Skeletal muscle satellite cell (primary cell): ENCODE results near the gene EXOC7. TPM values are rescaled to one million over a fixed set of nuclear protein-coding genes. Genes with fewer than 3 reads are reported as not detected.
A peak's percentile ranks its signal among the peaks of the same experiment; 100 is the strongest.

ENCODE experiments used
- H3K27me3 ChIP-seq: 2 replicates; pipeline ENCODE4 v1.7.0; 2013; ENCODE audit warnings: low read length; ENCODE audit not compliant: control insufficient read depth, insufficient read depth
- H3K36me3 ChIP-seq: 2 replicates; pipeline ENCODE4 v1.7.0; 2013; ENCODE audit warnings: mild to moderate bottlenecking, control low read depth, low read length; ENCODE audit not compliant: insufficient read depth
- H3K4me1 ChIP-seq: 2 replicates; pipeline ENCODE4 v1.7.0; 2013; ENCODE audit warnings: low read length; ENCODE audit not compliant: control insufficient read depth, insufficient read depth
- H3K4me2 ChIP-seq: 2 replicates; pipeline ENCODE4 v1.7.0; 2013; ENCODE audit warnings: mild to moderate bottlenecking, low read length
- H3K4me3 ChIP-seq: 2 replicates; pipeline ENCODE4 v1.7.0; 2013; ENCODE audit warnings: low read length
- H3K9ac ChIP-seq: 2 replicates; pipeline ENCODE4 v1.7.0; 2013; ENCODE audit warnings: mild to moderate bottlenecking, low read depth, low read length, moderate library complexity
- H3K9me3 ChIP-seq: replicated peaks from 2 replicates; pipeline ENCODE4 v1.7.0; 2013; ENCODE audit warnings: mild to moderate bottlenecking, control low read depth, low read length
- total RNA-seq: library from RNA; depleted of rRNA; stranded (reverse); fragments of >200 nt; gene quantifications from 2 replicates; pipeline ENCODE4 v1.2.3, GENCODE V29; 2012; rRNA removed

The EXOC7 gene
- 62.4 and 62.9 TPM in 2 replicates for total RNA-seq

GRCh38 chr17:76103274-76104139 lies at the start of gene EXOC7:
EXOC7 (minus strand) TSS chr17:76103787; CDS start chr17:76103692, 95 bp downstream.
- H3K9me3 ChIP-seq = no peaks in the 10 kb centered on the region
- H3K4me3 ChIP-seq = peak within 1 kb of the TSS; percentile 89
- peak within 1 kb of the TSS; percentile 88 for H3K9ac ChIP-seq
- H3K4me1 ChIP-seq = peaks cover 11% of the 10 kb centered on the region
- H3K36me3 ChIP-seq = peaks cover 19% of the 10 kb centered on the region
- H3K27me3 ChIP-seq = no peaks in the 10 kb centered on the region
- H3K4me2 ChIP-seq = peak within 1 kb of the TSS; percentile 98

GRCh38 chr17:76153202-76153601 lies 49.6 kb upstream of the EXOC7 start:
- Histone ChIP-seq H3K27me3 (peaks cover 60% of the 10 kb centered on the region), H3K36me3 (no peaks in the 10 kb centered on the region), H3K9me3 (no peaks in the 10 kb centered on the region), H3K4me1 (no peaks in the 10 kb centered on the region), H3K4me3 (no peak overlapping the region), H3K4me2 (no peak overlapping the region), H3K9ac (no peak overlapping the region)

- H3K9ac ChIP-seq = no peak overlapping the region
These were observed 49.0 kb upstream of the EXOC7 start for GRCh38 chr17:76152591-76152990.

GRCh38 chr17:76151896-76152454 lies 48.4 kb upstream of the EXOC7 start:
- H3K9me3 ChIP-seq = no peaks in the 10 kb centered on the region
- no peaks in the 10 kb centered on the region for H3K36me3 ChIP-seq
- no peaks in the 10 kb centered on the region for H3K4me1 ChIP-seq
- H3K4me2 ChIP-seq = no peak overlapping the region
- H3K9ac ChIP-seq = no peak overlapping the region
- H3K27me3 ChIP-seq = peaks cover 49% of the 10 kb centered on the region
- no peak overlapping the region for H3K4me3 ChIP-seq

More at GRCh38 chr17:76152591-76152990, 49.0 kb upstream of the EXOC7 start:
- no peaks in the 10 kb centered on the region for H3K4me1 ChIP-seq
- H3K27me3 ChIP-seq = peaks cover 54% of the 10 kb centered on the region
- no peak overlapping the region for H3K4me3 ChIP-seq
- H3K36me3 ChIP-seq = no peaks in the 10 kb centered on the region
- no peak overlapping the region for H3K4me2 ChIP-seq
- no peaks in the 10 kb centered on the region for H3K9me3 ChIP-seq

GRCh38 chr17:76150712-76151622 lies 47.4 kb upstream of the EXOC7 start:
- no peaks in the 10 kb centered on the region for H3K36me3 ChIP-seq

GRCh38 chr17:76149214-76149613 lies 45.6 kb upstream of the EXOC7 start:
- Histone ChIP-seq H3K27me3 (peaks cover 38% of the 10 kb centered on the region), H3K9ac (no peak overlapping the region), H3K4me2 (no peak overlapping the region), H3K4me1 (no peaks in the 10 kb centered on the region), H3K9me3 (no peaks in the 10 kb centered on the region), H3K4me3 (no peak overlapping the region), H3K36me3 (no peaks in the 10 kb centered on the region)

More at GRCh38 chr17:76150712-76151622, 47.4 kb upstream of the EXOC7 start:
- Histone ChIP-seq H3K9ac (no peak overlapping the region), H3K9me3 (no peaks in the 10 kb centered on the region), H3K4me2 (no peak overlapping the region), H3K4me1 (no peaks in the 10 kb centered on the region), H3K4me3 (no peak overlapping the region), H3K27me3 (peaks cover 50% of the 10 kb centered on the region)

GRCh38 chr17:76148015-76148326 lies 44.4 kb upstream of the EXOC7 start:
- H3K4me1 ChIP-seq = no peaks in the 10 kb centered on the region
- no peak overlapping the region for H3K4me2 ChIP-seq
- H3K9ac ChIP-seq = no peak overlapping the region
- no peaks in the 10 kb centered on the region for H3K36me3 ChIP-seq
- no peaks in the 10 kb centered on the region for H3K9me3 ChIP-seq
- H3K27me3 ChIP-seq = peaks cover 41% of the 10 kb centered on the region
- H3K4me3 ChIP-seq = no peak overlapping the region

GRCh38 chr17:76147211-76148014 lies 43.8 kb upstream of the EXOC7 start:
- Histone ChIP-seq H3K4me3 (no peak overlapping the region), H3K27me3 (peaks cover 47% of the 10 kb centered on the region), H3K9me3 (no peaks in the 10 kb centered on the region), H3K4me1 (no peaks in the 10 kb centered on the region), H3K4me2 (no peak overlapping the region), H3K36me3 (no peaks in the 10 kb centered on the region), H3K9ac (no peak overlapping the region)

- H3K4me1 ChIP-seq = peaks cover 5% of the 10 kb centered on the region
- no peak overlapping the region for H3K4me3 ChIP-seq
- H3K27me3 ChIP-seq = peaks cover 45% of the 10 kb centered on the region
- no peak overlapping the region for H3K4me2 ChIP-seq
- no peaks in the 10 kb centered on the region for H3K9me3 ChIP-seq
- no peak overlapping the region for H3K9ac ChIP-seq
- no peaks in the 10 kb centered on the region for H3K36me3 ChIP-seq
These were observed 42.7 kb upstream of the EXOC7 start for GRCh38 chr17:76146053-76146851.

GRCh38 chr17:76145231-76146052 lies 41.9 kb upstream of the EXOC7 start:
- H3K9me3 ChIP-seq = no peaks in the 10 kb centered on the region
- H3K36me3 ChIP-seq = no peaks in the 10 kb centered on the region
- H3K27me3 ChIP-seq = peaks cover 44% of the 10 kb centered on the region
- no peak overlapping the region for H3K9ac ChIP-seq
- no peak overlapping the region for H3K4me2 ChIP-seq
- H3K4me3 ChIP-seq = no peak overlapping the region
- H3K4me1 ChIP-seq = peaks cover 10% of the 10 kb centered on the region
